ENCODE data around the gene ENAM.
A peak's percentile ranks its signal among the peaks of the same experiment; 100 is the strongest.
"Not testable (repeated sequence)": the region's sequence is repeated elsewhere in the genome, so short reads cannot be mapped to it uniquely, and the experiment has no call there.

ENAM gene

GRCh38 chr4:70676554-70677090 lies 48.1 kb downstream of the ENAM start:
- no peak for DNase-seq (ENCODE audit: low read depth)

GRCh38 chr4:70678383-70678999 lies 49.9 kb downstream of the ENAM start:
- no peak for DNase-seq (ENCODE audit: low read depth)

GRCh38 chr4:70680934-70681333 lies 52.4 kb downstream of the ENAM start:
- no peak for DNase-seq (ENCODE audit: low read depth)

GRCh38 chr4:70681704-70682103 lies 53.2 kb downstream of the ENAM start:
- no peak for DNase-seq (ENCODE audit: low read depth)

- DNase-seq (ENCODE audit: low read depth) = not testable (repeated sequence)
Measured at GRCh38 chr4:70682142-70682541, 53.6 kb downstream of the ENAM start.

- no peak for DNase-seq (ENCODE audit: low read depth)
Measured at GRCh38 chr4:70687392-70687791, 58.8 kb downstream of the ENAM start.

- peak; percentile 99 for DNase-seq (ENCODE audit: low read depth)
Measured at GRCh38 chr4:70687821-70688794, 59.6 kb downstream of the ENAM start, which contains the start of gene UTP3. UTP3 (plus strand) TSS chr4:70688532; CDS start chr4:70688678, 146 bp downstream.

GRCh38 chr4:70688795-70689231 lies 60.3 kb downstream of the ENAM start:
- DNase-seq (ENCODE audit: low read depth) = no peak

GRCh38 chr4:70691661-70692060 lies 63.1 kb downstream of the ENAM start:
- no peak for DNase-seq (ENCODE audit: low read depth)

GRCh38 chr4:70694633-70695032 lies 66.1 kb downstream of the ENAM start:
- DNase-seq (ENCODE audit: low read depth) = not testable (repeated sequence)
